Activated naive CD4-positive, alpha-beta T cell treated with Interleukin-2 at 50 U/mL for 16 hours (primary cell): ENCODE results near the gene SNX10.

Experiments
- DNase-seq: peaks from one replicate; pipeline ENCODE4 v3.0.0-alpha.2; 2020

Gene SNX10

GRCh38 chr7:26305090-26305868 lies 13.6 kb downstream of the SNX10 start:
- no peak for DNase-seq

- no peak for DNase-seq
Measured at GRCh38 chr7:26305869-26306665, 14.4 kb downstream of the SNX10 start.

- DNase-seq: no peak
Measured at GRCh38 chr7:26306790-26307189, 15.1 kb downstream of the SNX10 start.

- no peak for DNase-seq
Measured at GRCh38 chr7:26307226-26307625, 15.6 kb downstream of the SNX10 start.

- DNase-seq: no peak
Measured at GRCh38 chr7:26307791-26308190, 16.1 kb downstream of the SNX10 start.

- no peak for DNase-seq
Measured at GRCh38 chr7:26308551-26308950, 16.9 kb downstream of the SNX10 start.

- no peak for DNase-seq
Measured at GRCh38 chr7:26309089-26309488, 17.4 kb downstream of the SNX10 start.

GRCh38 chr7:26311798-26312197 lies 20.1 kb downstream of the SNX10 start:
- no peak for DNase-seq

GRCh38 chr7:26317211-26317610 lies 25.5 kb downstream of the SNX10 start:
- DNase-seq: no peak

- DNase-seq: no peak
Measured at GRCh38 chr7:26318921-26319320, 27.3 kb downstream of the SNX10 start.

GRCh38 chr7:26319636-26320035 lies 28.0 kb downstream of the SNX10 start:
- no peak for DNase-seq

- DNase-seq: no peak
Measured at GRCh38 chr7:26320878-26321277, 29.2 kb downstream of the SNX10 start.

GRCh38 chr7:26321435-26321834 lies 29.8 kb downstream of the SNX10 start:
- DNase-seq: no peak

- no peak for DNase-seq
Measured at GRCh38 chr7:26326211-26326610, 34.5 kb downstream of the SNX10 start.

GRCh38 chr7:26328498-26329390 lies 37.1 kb downstream of the SNX10 start:
- DNase-seq: no peak

GRCh38 chr7:26329520-26330255 lies 38.0 kb downstream of the SNX10 start:
- no peak for DNase-seq

- no peak for DNase-seq
Measured at GRCh38 chr7:26331113-26331512, 39.5 kb downstream of the SNX10 start.

- DNase-seq: no peak
Measured at GRCh38 chr7:26331789-26332188, 40.1 kb downstream of the SNX10 start.

- DNase-seq: no peak
Measured at GRCh38 chr7:26332698-26333097, 41.0 kb downstream of the SNX10 start.

- no peak for DNase-seq
Measured at GRCh38 chr7:26334166-26334859, 42.7 kb downstream of the SNX10 start.

- no peak for DNase-seq
Measured at GRCh38 chr7:26337232-26337865, 45.7 kb downstream of the SNX10 start.
